ENCODE data around the gene LCN1.

Gene LCN1

GRCh38 chr9:135503371-135504261 lies 17.6 kb upstream of the LCN1 start:
- H3K9me3 ChIP-seq (ENCODE audit: insufficient read depth, low read length), result no peaks in the 10 kb centered on the region
- no peaks in the 10 kb centered on the region for H3K9me2 ChIP-seq (replicated peaks; ENCODE audit: insufficient read depth, low read length)
- H3K27me3 ChIP-seq (ENCODE audit: low read length), result no peaks in the 10 kb centered on the region
- H3K27ac ChIP-seq (ENCODE audit: low read depth, low read length), result no peak overlapping the region
- H3K4me2 ChIP-seq (ENCODE audit: low read depth, low read length, poor library complexity, severe bottlenecking), result no peak overlapping the region
- H2AFZ ChIP-seq (ENCODE audit: low read depth, low read length, severe bottlenecking), result no peak overlapping the region
- no peaks in the 10 kb centered on the region for H3F3A ChIP-seq (ENCODE audit: insufficient read depth)
- no peak for TF ChIP-seq CTCF (IDR thresholded peaks at IDR 0.05; ENCODE audit: insufficient read depth, low read length, poor library complexity, severe bottlenecking)
- TF ChIP-seq EZH2phosphoT487 (conservative IDR thresholded peaks at IDR 0.05; ENCODE audit: low read length), result no peak
- H3K9ac ChIP-seq (ENCODE audit: low read length), result no peak overlapping the region
- H3K4me3 ChIP-seq (ENCODE audit: insufficient read depth, low read length, poor library complexity, severe bottlenecking), result no peak overlapping the region
- peaks cover 20% of the 10 kb centered on the region for H3K79me2 ChIP-seq (ENCODE audit: insufficient read depth, low read length)
- no peaks in the 10 kb centered on the region for H3K36me3 ChIP-seq (ENCODE audit: low read length)
- H4K20me1 ChIP-seq (ENCODE audit: low read depth, low read length), result no peaks in the 10 kb centered on the region; the same call in 1 of the 2 replicates

- Histone ChIP-seq H3K9me2 (replicated peaks; ENCODE audit: insufficient read depth, low read length) (no peaks in the 10 kb centered on the region), H4K20me1 (ENCODE audit: low read depth, low read length) (no peaks in the 10 kb centered on the region; the same call in 1 of the 2 replicates), H3F3A (ENCODE audit: insufficient read depth) (no peaks in the 10 kb centered on the region), H3K27ac (ENCODE audit: low read depth, low read length) (no peak overlapping the region), H3K9me3 (ENCODE audit: insufficient read depth, low read length) (no peaks in the 10 kb centered on the region), H3K27me3 (ENCODE audit: low read length) (no peaks in the 10 kb centered on the region), H3K9ac (ENCODE audit: low read length) (no peak overlapping the region), H3K36me3 (ENCODE audit: low read length) (no peaks in the 10 kb centered on the region), H3K4me2 (ENCODE audit: low read depth, low read length, poor library complexity, severe bottlenecking) (no peak overlapping the region), H3K79me2 (ENCODE audit: insufficient read depth, low read length) (peaks cover 20% of the 10 kb centered on the region), H2AFZ (ENCODE audit: low read depth, low read length, severe bottlenecking) (no peak overlapping the region), H3K4me3 (ENCODE audit: insufficient read depth, low read length, poor library complexity, severe bottlenecking) (no peak overlapping the region)
- TF ChIP-seq CTCF (IDR thresholded peaks at IDR 0.05; ENCODE audit: insufficient read depth, low read length, poor library complexity, severe bottlenecking), result peak; percentile 63
- no peak for TF ChIP-seq EZH2phosphoT487 (conservative IDR thresholded peaks at IDR 0.05; ENCODE audit: low read length)
Observed at GRCh38 chr9:135504262-135505243, 16.7 kb upstream of the LCN1 start.

- no peak overlapping the region for H3K27ac ChIP-seq (ENCODE audit: low read depth, low read length)
- H3K36me3 ChIP-seq (ENCODE audit: low read length), result no peaks in the 10 kb centered on the region
- no peak overlapping the region for H3K9ac ChIP-seq (ENCODE audit: low read length)
- H3K4me2 ChIP-seq (ENCODE audit: low read depth, low read length, poor library complexity, severe bottlenecking), result no peak overlapping the region
- no peaks in the 10 kb centered on the region; the same call in 1 of the 2 replicates for H4K20me1 ChIP-seq (ENCODE audit: low read depth, low read length)
- no peak overlapping the region for H3K4me3 ChIP-seq (ENCODE audit: insufficient read depth, low read length, poor library complexity, severe bottlenecking)
- H2AFZ ChIP-seq (ENCODE audit: low read depth, low read length, severe bottlenecking), result no peak overlapping the region
- TF ChIP-seq EZH2phosphoT487 (conservative IDR thresholded peaks at IDR 0.05; ENCODE audit: low read length) (no peak), CTCF (IDR thresholded peaks at IDR 0.05; ENCODE audit: insufficient read depth, low read length, poor library complexity, severe bottlenecking) (no peak)
- H3F3A ChIP-seq (ENCODE audit: insufficient read depth), result no peaks in the 10 kb centered on the region
- H3K79me2 ChIP-seq (ENCODE audit: insufficient read depth, low read length), result peaks cover 19% of the 10 kb centered on the region
- H3K9me3 ChIP-seq (ENCODE audit: insufficient read depth, low read length), result no peaks in the 10 kb centered on the region
- no peaks in the 10 kb centered on the region for H3K27me3 ChIP-seq (ENCODE audit: low read length)
- no peaks in the 10 kb centered on the region for H3K9me2 ChIP-seq (replicated peaks; ENCODE audit: insufficient read depth, low read length)
Observed at GRCh38 chr9:135505406-135506187, 15.6 kb upstream of the LCN1 start.

All from SU-DHL-6 (cell line).